Measurements from ENCODE around the gene RPN2.

Gene RPN2

DNA sequence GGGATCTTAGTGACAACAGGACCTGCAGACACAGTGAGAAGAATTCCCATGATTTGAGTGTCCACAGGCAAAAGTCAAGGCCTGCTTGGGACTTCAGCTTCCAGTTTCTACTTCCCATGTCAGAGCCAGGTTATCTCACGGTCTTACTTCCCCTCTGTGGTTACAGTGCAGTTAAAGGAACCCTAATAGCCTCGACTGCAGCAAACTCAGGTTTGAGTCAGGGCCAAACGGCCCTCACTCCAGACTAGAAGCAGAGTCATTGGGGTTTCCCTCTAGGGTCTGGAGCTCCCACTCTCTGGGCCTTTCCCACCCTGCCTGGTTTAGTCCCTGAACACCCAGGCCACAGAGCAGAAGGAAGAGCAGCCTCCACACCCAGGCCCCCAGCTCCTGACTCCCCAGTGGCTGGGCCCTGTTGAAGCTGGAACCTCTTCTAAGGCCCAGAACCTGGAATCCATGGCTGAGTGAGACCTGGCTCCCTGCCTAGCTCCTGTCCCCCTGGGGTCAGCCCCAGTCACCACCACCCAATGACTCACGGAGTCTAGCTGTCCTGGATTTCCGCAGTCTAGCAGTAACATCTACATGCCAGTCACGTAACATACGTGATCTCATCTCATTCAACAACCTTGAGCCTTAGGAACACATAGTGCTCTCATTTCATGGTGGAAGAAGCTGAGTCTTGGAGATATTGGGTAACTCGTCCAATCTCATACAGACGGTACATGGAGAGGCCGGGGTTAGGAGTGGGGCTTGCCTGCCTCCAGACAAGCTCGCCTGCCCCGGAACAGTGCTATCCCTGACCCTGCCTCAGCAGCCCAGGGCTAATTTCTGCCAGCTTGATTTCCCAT is 91.7 kb downstream of the RPN2 start:
- peak in 5 of 14 donors; percentile 10 to 37 (median 15) for DNase-seq

DNA sequence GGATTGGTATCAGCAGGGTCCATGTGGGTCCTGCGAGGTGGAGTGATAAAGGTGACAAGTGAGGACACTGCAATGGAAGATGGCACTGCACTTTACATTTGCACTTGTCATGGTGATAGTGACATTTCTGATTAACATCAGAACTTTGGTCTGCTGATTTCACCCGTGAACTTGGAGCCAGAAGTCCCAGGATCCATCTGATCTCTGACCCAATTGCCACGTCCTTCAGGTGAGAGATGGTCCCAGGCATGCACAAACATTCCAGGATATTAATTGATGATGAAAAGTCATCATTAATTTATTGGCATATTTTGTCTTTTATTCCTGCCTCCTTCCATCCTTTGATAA is 92.3 kb downstream of the RPN2 start:
- no peak for DNase-seq

DNA sequence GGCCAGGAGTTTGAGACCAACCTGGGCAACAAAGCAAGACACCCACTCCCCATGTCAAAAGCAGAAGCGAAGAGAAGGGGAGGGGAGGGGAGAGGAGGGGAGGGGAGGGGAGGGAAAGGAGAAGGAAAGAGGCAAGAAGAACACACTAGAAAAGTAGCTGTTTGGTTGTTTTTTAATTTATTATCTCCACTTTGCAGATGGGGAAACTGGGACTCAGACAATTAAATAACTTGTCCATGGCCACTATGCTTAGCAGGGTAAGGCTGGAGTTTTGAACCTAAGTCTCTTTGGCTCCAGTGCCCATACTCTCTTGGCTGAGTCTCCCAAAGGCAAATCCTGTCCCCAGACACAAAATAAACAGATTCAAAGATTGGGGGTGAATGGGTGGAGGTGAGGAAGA is 94.9 kb downstream of the RPN2 start:
- DNase-seq = no peak

DNA sequence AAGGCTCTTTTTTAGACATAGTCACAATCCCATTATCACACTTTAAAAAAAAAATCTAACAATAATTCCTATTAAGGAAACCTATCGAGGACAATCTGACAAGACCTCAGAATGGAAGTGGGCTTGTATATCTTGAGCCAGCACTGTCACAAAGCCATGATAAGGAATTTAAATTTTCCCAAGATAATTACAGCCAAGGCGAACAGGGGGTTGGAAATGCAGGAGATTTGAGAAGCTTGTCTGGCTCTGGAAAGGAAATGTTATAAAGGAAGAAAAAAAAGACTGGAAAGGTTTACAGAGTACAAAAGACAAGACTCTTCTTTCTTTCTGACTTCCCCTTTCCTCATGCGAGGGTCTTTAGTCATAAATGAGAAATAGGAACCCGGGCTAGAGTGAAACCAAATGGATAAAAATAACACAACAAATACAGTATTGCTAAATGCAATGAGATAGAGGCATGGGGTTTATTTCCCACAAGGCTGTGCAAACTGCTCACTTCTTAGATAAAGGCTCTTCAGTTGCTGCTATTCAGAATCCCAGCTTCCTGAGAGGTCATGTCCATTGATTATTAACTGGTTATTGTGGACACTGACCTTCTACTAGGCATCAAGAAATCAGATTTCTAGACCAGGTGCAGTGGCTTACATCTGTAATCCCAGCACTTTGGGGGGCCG is 95.9 kb downstream of the RPN2 start:
- DNase-seq = peak in 1 of 14 donors; percentile 3

DNA sequence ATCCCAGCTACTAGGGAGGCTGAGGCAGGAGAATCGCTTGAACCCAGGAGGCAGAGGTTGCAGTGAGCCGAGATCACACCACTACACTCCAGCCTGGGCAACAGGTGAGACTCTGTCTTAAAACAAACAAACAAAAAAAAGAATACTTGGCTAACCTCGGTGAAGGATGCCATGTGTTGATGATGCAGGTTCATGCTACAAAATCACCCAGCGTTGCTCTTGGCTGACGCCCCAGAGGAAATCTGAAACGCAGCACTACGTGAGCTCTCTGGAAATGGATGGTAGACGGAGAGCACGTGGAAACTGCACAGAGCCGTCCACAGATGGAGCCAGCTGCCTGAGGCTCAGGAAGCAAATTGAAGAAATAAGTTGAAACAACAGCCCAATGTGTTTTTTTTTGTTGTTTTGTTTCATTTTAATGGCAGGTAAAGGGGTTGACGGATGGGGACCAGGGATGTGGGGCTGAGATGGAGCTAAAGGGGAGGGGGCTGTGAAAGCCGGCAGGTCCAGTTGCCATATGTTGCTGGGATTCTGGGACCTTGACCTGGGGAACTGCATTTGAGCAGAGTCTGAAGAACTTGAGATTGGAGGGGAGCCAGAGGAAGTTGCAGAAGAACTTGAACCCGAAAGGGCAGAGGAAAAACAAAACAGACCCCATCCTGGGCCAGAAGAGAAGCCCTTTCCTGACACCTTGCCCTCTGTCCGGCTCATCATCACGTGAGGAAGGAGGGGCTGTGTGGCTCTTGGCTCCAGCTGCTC is 97.5 kb downstream of the RPN2 start:
- DNase-seq = peak in 5 of 14 donors; percentile 9 to 42 (median 30)

DNA sequence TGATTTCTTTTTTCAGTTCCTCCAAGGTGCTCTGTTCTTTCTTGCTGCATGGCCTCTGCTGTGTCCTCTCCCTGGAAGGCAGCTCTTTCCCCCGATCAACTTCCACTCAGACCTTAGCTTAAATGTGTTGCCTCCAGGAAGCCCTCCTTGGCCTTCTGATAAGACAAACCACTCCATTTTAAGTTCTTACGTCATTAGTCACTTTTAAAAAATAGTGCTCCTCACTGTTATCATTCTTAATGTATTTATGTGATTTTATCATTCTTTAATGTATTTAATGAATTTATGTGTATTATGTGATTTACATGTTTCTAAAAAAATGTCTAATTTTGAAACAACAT is 98.1 kb downstream of the RPN2 start:
- peak in 1 of 14 donors; percentile 36 for DNase-seq

DNA sequence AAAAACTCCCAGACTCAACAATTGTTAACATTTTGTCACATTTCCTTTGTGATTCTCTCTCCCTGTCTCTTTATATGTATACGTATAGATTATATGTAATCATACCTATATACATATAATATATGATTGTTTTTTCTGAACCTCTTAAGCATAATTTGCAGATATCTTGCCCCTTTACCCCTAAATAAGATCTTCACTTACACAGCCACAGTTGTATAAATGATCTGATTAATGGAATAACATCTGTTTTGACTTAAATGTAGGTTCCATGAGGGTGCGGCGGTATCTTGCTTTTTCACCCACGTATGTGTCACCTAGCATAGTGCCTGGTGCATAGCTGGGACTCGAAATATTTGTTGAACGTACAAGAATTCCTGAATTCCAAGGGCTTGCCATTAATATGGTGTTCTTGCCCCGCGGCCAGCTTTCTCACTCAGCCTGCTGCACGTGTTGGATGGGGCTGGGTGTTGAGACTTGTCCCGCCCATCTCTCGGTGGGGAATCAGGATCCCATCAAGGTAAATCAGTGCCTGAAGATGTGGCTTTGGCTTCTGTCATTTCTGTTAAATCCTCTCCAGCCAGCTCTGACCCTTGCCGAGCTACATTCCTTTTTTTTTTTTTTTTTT is 99.9 kb downstream of the RPN2 start:
- DNase-seq = no peak

DNA sequence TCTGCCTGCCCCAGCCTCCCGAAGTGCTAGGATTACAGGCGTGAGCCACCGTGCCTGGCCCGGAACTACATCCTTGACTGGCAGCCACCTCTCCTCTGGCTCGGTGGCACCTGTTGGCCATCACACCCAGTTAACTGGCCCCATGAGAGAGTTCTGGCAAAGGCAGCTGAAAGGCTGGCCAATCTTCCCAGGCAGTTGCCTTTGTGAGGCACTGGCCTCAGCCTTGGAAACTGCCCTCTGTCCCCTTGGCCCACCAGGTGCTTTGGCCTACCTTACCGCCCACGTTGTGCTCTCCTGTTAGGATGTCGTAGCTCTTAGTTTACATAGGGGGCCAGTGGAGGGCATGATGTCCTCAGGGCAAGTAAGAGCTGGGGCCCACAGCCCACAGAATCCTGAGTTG is 100.7 kb downstream of the RPN2 start:
- DNase-seq = no peak

DNA sequence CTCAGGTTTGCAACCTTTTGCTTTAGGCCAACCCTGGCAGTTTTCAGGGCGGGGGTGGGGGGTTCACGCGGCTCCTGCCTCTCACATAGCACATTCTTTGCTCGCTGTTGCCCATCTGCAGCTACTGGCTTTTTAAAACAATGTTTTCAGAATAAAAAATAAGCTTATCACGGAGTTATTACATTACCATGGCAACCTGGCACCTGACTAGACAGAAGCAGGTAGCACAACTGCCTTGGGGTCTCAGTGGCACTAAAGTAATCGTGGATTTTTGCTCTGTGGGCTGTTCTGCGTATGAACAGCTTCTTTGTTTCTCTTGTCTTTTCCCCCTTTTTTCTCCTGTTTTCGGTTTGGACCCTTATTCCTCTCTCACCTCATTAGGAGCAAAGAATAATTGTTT is 101.3 kb downstream of the RPN2 start:
- DNase-seq = no peak

DNA sequence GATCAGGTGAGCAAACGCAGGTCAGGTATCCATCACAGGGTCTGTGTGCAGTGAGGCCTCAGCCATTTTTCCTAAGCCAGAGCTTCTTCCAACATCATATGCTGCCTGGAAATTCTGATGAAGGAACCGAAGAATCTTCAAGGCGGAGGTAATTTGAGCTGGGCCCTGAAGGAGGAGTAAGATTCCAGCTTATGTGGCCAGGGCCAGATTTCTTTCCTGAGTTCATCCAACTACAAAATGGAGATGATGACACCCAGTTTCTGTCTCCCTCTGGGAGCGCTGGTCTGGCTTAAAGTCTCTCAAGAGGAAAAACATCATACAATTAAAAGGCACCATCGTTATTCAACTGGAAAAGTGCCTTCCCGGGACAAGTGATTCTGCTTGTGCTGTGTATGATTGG is 103.4 kb downstream of the RPN2 start:
- no peak for DNase-seq

DNA sequence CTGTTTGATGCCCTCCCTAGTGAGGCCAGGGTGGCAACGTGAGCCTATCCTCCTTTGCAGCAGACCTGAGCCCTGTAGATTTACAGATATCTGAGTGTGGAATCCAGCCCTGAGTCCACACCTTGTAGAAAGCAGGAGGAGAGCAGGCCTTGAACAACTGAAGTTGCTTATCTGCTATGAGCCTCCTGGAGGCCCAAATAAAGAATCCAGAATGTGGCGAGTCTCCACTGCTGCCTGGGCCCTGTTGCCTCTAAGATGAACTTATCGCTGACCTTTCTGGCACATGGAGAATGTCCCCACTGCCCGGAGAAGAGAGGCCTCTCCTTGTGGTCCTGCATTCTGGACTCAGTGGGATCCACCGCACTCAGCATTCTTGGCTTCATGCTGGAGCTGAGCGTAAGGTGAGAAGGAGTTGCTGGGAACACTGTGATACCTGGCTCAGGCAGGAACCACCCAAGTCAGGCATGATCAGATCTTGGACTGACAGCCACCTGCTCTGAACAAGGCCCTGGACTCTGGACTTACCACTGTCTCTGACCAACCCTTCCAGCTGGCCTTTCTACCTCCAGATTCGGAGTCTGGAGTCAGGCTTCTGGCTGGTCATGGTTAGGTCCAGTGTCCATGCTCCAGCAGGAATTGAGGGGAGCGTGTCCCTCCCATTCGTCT is 104.5 kb downstream of the RPN2 start:
- no peak for DNase-seq

DNA sequence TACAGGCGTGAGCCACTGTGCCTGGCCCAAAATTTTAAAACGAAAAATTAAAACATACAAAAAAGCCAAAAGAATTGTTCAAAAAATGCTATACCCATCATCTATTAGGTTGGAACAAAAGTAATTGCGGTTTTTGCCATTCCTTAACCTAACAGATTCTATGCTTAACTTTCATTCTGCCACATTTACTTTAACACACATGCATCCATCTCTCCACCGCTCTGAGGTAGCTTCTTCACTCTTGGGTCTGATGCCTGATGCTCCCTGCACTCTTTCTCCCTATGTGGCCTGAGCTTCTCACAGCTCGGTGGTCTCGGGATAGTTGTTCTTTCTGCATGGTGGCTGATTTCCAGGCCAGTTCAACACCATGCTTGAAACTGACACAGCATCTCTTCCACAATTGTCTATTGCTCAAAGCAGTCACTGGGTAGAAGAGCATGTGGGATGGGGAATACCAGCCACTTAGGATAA is 105.6 kb downstream of the RPN2 start:
- DNase-seq = no peak

DNA sequence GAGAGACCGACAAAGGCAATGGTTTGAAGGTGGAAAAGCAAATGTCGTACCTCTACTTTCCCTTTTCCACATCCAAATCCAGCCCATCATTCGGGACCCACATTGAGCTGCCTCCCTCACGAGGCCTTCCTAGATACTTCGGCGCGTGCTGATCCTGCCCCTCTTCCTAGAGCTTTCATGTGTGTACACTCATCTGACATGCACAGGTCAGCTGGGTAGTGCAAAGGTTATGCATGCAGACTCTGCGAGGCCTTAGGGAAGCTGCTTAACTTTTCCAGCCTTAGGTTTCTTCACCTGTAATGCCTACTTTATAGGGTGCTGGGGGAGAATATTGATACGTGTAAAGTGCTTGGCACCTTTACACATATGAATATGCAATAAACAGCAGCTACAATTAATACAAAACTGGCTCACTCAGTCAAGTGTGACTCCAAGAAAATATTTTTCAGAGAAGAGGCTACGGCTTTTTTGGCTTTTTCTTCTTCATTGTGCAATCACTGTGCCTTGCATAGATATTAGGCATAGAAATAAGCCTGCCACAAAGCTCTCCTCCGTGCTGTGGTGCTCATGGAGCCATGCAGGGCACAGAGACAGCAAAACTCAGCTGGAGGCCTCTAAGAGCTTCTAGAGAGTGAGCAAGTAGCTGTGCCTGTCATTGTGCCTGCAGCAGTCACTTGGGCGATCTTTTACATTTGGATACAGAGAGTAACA is 106.7 kb downstream of the RPN2 start:
- no peak for DNase-seq

DNA sequence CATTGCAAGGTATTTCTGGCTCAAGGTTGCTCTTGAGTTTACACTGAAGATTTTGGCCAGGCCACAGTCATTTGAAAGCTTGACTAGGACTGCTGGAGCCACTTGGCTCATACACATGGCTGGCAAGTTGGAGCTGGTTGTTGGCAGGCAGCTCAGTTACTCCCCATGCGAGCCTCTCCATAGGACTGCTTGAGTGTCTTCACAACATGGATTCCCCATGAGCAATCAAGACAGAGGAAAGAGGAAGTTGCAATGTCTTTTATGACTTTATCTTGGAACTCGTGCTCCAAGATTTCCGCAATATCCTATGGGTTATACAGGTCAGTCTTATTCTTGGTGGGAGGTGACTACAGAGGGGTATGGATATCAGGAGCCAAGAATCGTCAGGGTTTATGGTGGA is 109.0 kb downstream of the RPN2 start:
- DNase-seq = no peak

DNA sequence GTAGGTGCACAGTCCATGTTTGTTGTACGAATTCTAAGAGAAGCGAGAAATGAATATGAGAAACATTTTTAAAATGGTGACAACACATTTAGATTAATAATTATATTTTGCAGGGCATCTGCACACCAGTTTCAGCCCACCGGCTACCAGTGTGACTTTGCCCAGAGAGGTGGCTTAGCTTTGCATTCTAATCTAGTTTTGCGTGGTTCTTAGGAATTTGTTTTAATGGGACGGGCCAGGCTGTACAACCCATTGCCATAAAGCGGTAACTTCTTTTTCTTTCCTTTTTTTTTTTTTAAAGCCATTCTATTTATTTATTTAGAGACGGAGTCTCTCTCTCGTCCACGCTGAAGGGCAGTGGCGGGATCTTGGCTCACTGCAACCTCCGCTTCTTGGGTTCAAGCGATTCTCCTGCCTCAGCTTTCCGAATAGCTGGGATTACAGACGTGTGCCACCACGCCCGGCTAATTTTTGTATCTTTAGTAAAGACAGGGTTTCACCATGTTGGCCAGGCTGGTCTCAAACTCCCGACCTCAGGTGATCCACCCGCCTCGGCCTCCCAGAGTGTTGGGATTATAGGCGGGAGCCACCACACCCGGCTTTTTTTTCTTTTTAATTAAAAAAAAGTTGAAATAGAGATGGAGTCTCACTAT is 111.2 kb downstream of the RPN2 start:
- DNase-seq = no peak
